Esophagus muscularis mucosa (tissue), 4 donors: Measurements from ENCODE around the gene TNFRSF14.
A peak's percentile ranks its signal among the peaks of the same experiment; 100 is the strongest.

ENCODE experiments used
- CTCF ChIP-seq, 3 experiments: fragments of 200-600 bp in 2 of 3; fragments of 450-650 bp in 1 of 3; sonication (generic) in 2 of 3; IDR thresholded peaks; one replicate each; pipeline ENCODE4 v1.5.1; 2017 to 2019; ENCODE audit warnings: antibody characterized with exemption in 3 of 3, mild to moderate bottlenecking in 2 of 3, moderate library complexity in 1 of 3
- EP300 ChIP-seq: sonication (generic); formaldehyde crosslinking; IDR thresholded peaks from one replicate; pipeline ENCODE4 v1.6.1; 2017; ENCODE audit warnings: antibody characterized with exemption
- POLR2A ChIP-seq: fragments of 450-650 bp; IDR thresholded peaks from one replicate; pipeline ENCODE4 v1.6.1; 2017; ENCODE audit warnings: antibody characterized with exemption, moderate library complexity, mild to moderate bottlenecking, low read depth
- POLR2AphosphoS5 ChIP-seq, 2 donors: sonication (generic); formaldehyde crosslinking; IDR thresholded peaks; one replicate each; pipeline ENCODE4 v1.6.1; 2017; ENCODE audit warnings: antibody characterized with exemption in 2 of 2

- TF ChIP-seq POLR2A, result no peak
- TF ChIP-seq CTCF (IDR thresholded peaks at IDR 0.05), result no peak
- TF ChIP-seq EP300, result no peak
- peak; percentile 41 to 56 for TF ChIP-seq POLR2AphosphoS5 (IDR thresholded peaks at IDR 0.05)
Measured at GRCh38 chr1:2545754-2546514, 10.2 kb upstream of the TNFRSF14 start.
